GM12878 (cell line): ENCODE measurements around the gene PLA2G4A. TPM values are rescaled to one million over a fixed set of nuclear protein-coding genes. Genes with fewer than 3 reads are reported as not detected.

Experiments
- ATAC-seq: fragments of 200-7000 bp; cut with Tn5 transposase; 3 replicates; pipeline ENCODE4 v1.9.1; 2020; ENCODE audit warnings: mild to moderate bottlenecking, moderate library complexity
- BruUV-seq: library from RNA; stranded (reverse); fragments of 400-500 nt; replicated peaks from 2 replicates; lab custom pipeline; 2021; lab: Mats Ljungman, UMichigan
- CTCF ChIA-PET: fragments of 300-600 bp; sonication (Branson Sonifier 250); formaldehyde crosslinking; extraction: SDS; loops from one replicate; lab custom pipeline; 2021; ENCODE audit warnings: inconsistent platforms; lab: Yijun Ruan, JAX
- POLR2A ChIA-PET: fragments of 350-600 bp; formaldehyde crosslinking; extraction: SDS; loops from one replicate; lab custom pipeline; 2021; ENCODE audit warnings: inconsistent platforms; lab: Charles Lee
- RAD21 ChIA-PET: fragments of 300-600 bp; sonication (Branson Sonifier 250); formaldehyde crosslinking; loops from one replicate; lab custom pipeline; 2023; ENCODE audit warnings: antibody characterized with exemption; ENCODE audit not compliant: unreplicated experiment; lab: Charles Lee
- SMC1A ChIA-PET: fragments of 300-600 bp; sonication (Branson Sonifier 250); formaldehyde crosslinking; loops from one replicate; lab custom pipeline; 2023; ENCODE audit not compliant: unreplicated experiment, uncharacterized antibody; lab: Charles Lee
- DNase-seq: peaks from one replicate; pipeline ENCODE4 v3.0.0-alpha.2; 2011; ENCODE audit warnings: low read depth, low spot score
- FAIRE-seq: peaks from 3 replicates; lab custom pipeline; 2011; peaks lifted over from hg19 to GRCh38; lab: Jason Lieb, UNC
- H2AFZ ChIP-seq: 2 replicates; pipeline ENCODE4 v1.6.0; 2011; ENCODE audit warnings: low read depth, low read length, control low read depth; ENCODE audit not compliant: control insufficient read depth
- H3K27ac ChIP-seq: 2 replicates; pipeline ENCODE4 v1.5.1; 2011; ENCODE audit warnings: control low read depth; ENCODE audit not compliant: control insufficient read depth, insufficient read depth
- H3K27me3 ChIP-seq, 2 experiments: replicated peaks in 1 of 2; 2 replicates each; pipeline versions ENCODE4 v1.6.0 to v1.6.1; 2011; ENCODE audit warnings: low read length in 1 of 2; ENCODE audit not compliant: control insufficient read depth in 2 of 2, insufficient read depth in 2 of 2
- H3K36me3 ChIP-seq, 2 experiments: 2 replicates each; pipeline ENCODE4 v1.5.1; 2011; ENCODE audit warnings: low read length in 1 of 2; ENCODE audit not compliant: control insufficient read depth in 2 of 2, insufficient read depth in 2 of 2
- H3K4me1 ChIP-seq: 2 replicates; pipeline ENCODE4 v1.6.1; 2011; ENCODE audit warnings: mild to moderate bottlenecking, low read length, moderate library complexity, mixed read lengths; ENCODE audit not compliant: control insufficient read depth, insufficient read depth
- H3K4me2 ChIP-seq: 2 replicates; pipeline ENCODE4 v1.6.0; 2011; ENCODE audit warnings: control low read depth; ENCODE audit not compliant: control insufficient read depth, insufficient read depth
- H3K4me3 ChIP-seq: fragments of 200-600 bp; sonication (generic); 2 replicates; pipeline ENCODE4 v1.5.1; 2016
- H3K79me2 ChIP-seq: 2 replicates; pipeline ENCODE4 v1.6.0; 2011; ENCODE audit warnings: low read length; ENCODE audit not compliant: control insufficient read depth, insufficient read depth
- H3K9ac ChIP-seq: 2 replicates; pipeline ENCODE4 v1.8.0; 2011; ENCODE audit warnings: low read length, control low read depth, mixed read lengths; ENCODE audit not compliant: control insufficient read depth, insufficient read depth
- H3K9me3 ChIP-seq: replicated peaks from 3 replicates; pipeline ENCODE4 v1.5.1; 2011; ENCODE audit warnings: mild to moderate bottlenecking, low read length; ENCODE audit not compliant: control insufficient read depth, insufficient read depth
- H4K20me1 ChIP-seq: 2 replicates; pipeline ENCODE4 v1.6.0; 2011; ENCODE audit not compliant: control insufficient read depth, insufficient read depth
- ATF3 ChIP-seq: IDR thresholded peaks from 2 replicates; pipeline ENCODE4 v1.6.1; 2011; ENCODE audit warnings: low read depth, mild to moderate bottlenecking, low read length, moderate library complexity, borderline replicate concordance; ENCODE audit errors: extremely low read depth
- ATF7 ChIP-seq: fragments of 450-650 bp; IDR thresholded peaks from 2 replicates; pipeline ENCODE4 v1.6.1; 2016; ENCODE audit warnings: low read depth, mild to moderate bottlenecking
- CHD4 ChIP-seq: fragments of 200-600 bp; sonication (generic); IDR thresholded peaks from 2 replicates; pipeline ENCODE4 v1.6.1; 2016; ENCODE audit warnings: mild to moderate bottlenecking
- E2F8 ChIP-seq: fragments of 450-650 bp; IDR thresholded peaks from 2 replicates; pipeline ENCODE4 v1.6.1; 2018; ENCODE audit warnings: mild to moderate bottlenecking, low read depth, moderate library complexity; ENCODE audit not compliant: partially characterized antibody
- IKZF1 ChIP-seq: fragments of 450-650 bp; conservative IDR thresholded peaks from 2 replicates; pipeline ENCODE4 v1.6.1; 2017; ENCODE audit warnings: antibody characterized with exemption, mild to moderate bottlenecking
- IRF4 ChIP-seq: IDR thresholded peaks from 2 replicates; pipeline ENCODE4 v1.6.1; 2011; ENCODE audit warnings: low read depth, low read length
- JUNB ChIP-seq: IDR thresholded peaks from 2 replicates; pipeline ENCODE4 v1.6.1; 2016; ENCODE audit warnings: antibody characterized with exemption, mild to moderate bottlenecking
- KDM1A ChIP-seq: fragments of 200-600 bp; sonication (generic); IDR thresholded peaks from 2 replicates; pipeline ENCODE4 v1.6.1; 2016; ENCODE audit warnings: borderline replicate concordance
- MEF2B ChIP-seq: fragments of 450-650 bp; IDR thresholded peaks from 2 replicates; pipeline ENCODE4 v1.6.1; 2018; ENCODE audit warnings: mild to moderate bottlenecking, moderate library complexity; ENCODE audit not compliant: partially characterized antibody, poor library complexity, severe bottlenecking
- NR2F1 ChIP-seq: fragments of 450-650 bp; conservative IDR thresholded peaks from 2 replicates; pipeline ENCODE4 v1.6.1; 2017; ENCODE audit warnings: mild to moderate bottlenecking
- RUNX3 ChIP-seq: IDR thresholded peaks from 2 replicates; pipeline ENCODE4 v1.6.1; 2012; ENCODE audit warnings: low read length, inconsistent platforms
- SUPT20H ChIP-seq: IDR thresholded peaks from 2 replicates; pipeline ENCODE4 v1.6.1; 2011; ENCODE audit warnings: low read depth, mild to moderate bottlenecking, low read length, moderate library complexity, borderline replicate concordance; ENCODE audit not compliant: control insufficient read depth
- YBX1 ChIP-seq: fragments of 450-650 bp; IDR thresholded peaks from 2 replicates; pipeline ENCODE4 v1.6.1; 2016; ENCODE audit warnings: antibody characterized with exemption
- ZBTB33 ChIP-seq: fragments of 450-650 bp; IDR thresholded peaks from 2 replicates; pipeline ENCODE4 v1.6.1; 2017; ENCODE audit warnings: mild to moderate bottlenecking
- ZBTB40 ChIP-seq: fragments of 450-650 bp; IDR thresholded peaks from 2 replicates; pipeline ENCODE4 v1.6.1; 2016; ENCODE audit warnings: mild to moderate bottlenecking, moderate library complexity, borderline replicate concordance
- ZNF274 ChIP-seq: IDR thresholded peaks from one replicate; pipeline ENCODE4 v1.8.0; 2011; ENCODE audit not compliant: insufficient read length, insufficient read depth
- ZNF622 ChIP-seq: fragments of 450-650 bp; IDR thresholded peaks from 2 replicates; pipeline ENCODE4 v1.6.1; 2017; ENCODE audit warnings: mild to moderate bottlenecking, inconsistent platforms
- WGBS: methylation state at CpG from one replicate; pipeline ENCODE4 v1.1.6; 2016; ENCODE audit warnings: low lambda C conversion rate; ENCODE audit not compliant: insufficient replicate concordance, insufficient coverage; ENCODE audit errors: missing lambda C conversion rate; 5-methylcytosine and 5-hydroxymethylcytosine counted together
- in situ Hi-C: fragments of 300-500 bp; cut with MboI; formaldehyde crosslinking; loops from 9 replicates; pipeline ENCODE4 v1.14.3; 2018; ENCODE audit warnings: mixed read lengths
- intact Hi-C: fragments of 100-400 bp; cut with micrococcal nuclease; formaldehyde crosslinking; loops from one replicate; pipeline ENCODE4 v1.14.2; 2022; ENCODE audit not compliant: unreplicated experiment
- polyA plus RNA-seq, 11 experiments: library from polyadenylated mRNA; depleted of rRNA in 4 of 11; unstranded in 6 of 11; stranded (reverse) in 5 of 11; fragments of >200 nt; fragmentation: Nextera tagmentation in 4 of 11; fragmentation: Illumina TruSeq in 1 of 11; extraction: Ambion mirVana in 4 of 11; extraction: Trizol in 1 of 11; gene quantifications; 1 replicate in 1 of 11; 2 replicates in 10 of 11; pipeline versions ENCODE4 v1.2.1 to v1.2.3, GENCODE V29; 2011 to 2016; ENCODE audit warnings: inconsistent platforms in 2 of 11, missing spikeins in 2 of 11, low read depth in 1 of 11
- total RNA-seq, 4 experiments: library from RNA; depleted of rRNA in 3 of 4; stranded (reverse); fragments of >200 nt in 3 of 4; fragmentation: Illumina TruSeq in 1 of 4; extraction: Trizol in 1 of 4; gene quantifications; 2 replicates each; pipeline versions ENCODE4 v1.2.1 to v1.2.3, GENCODE V29; 2013 to 2021

PLA2G4A gene
- total and polyA plus RNA-seq, 10 of the 15 experiments (the other 5 are each of a cell fraction or from before 2014, with no cell fraction given), result 0.70 to 3.3 (median 1.5) TPM; not detected in 1

- Histone ChIP-seq H3K9ac (no peak overlapping the region), H3K79me2 (no peaks in the 10 kb centered on the region), H3K4me3 (no peak overlapping the region), H3K9me3 (no peaks in the 10 kb centered on the region), H2AFZ (no peak overlapping the region), H3K27ac (no peak overlapping the region), H3K4me2 (no peak overlapping the region), H3K27me3 (no peaks in the 10 kb centered on the region), H3K4me1 (peaks cover 3% of the 10 kb centered on the region; the same call in 1 of the 2 replicates), H3K36me3 (no peaks in the 10 kb centered on the region; a peak in 1 of 4 replicates), H4K20me1 (no peaks in the 10 kb centered on the region)
- CTCF ChIA-PET, result no interaction called here
- in situ Hi-C loops (no loop called here), intact Hi-C loops (no loop called here)
- POLR2A ChIA-PET, result no interaction called here
- SMC1A ChIA-PET, result interaction anchor here (0.7 kb wide), 1 partner anchor 66 kb away, joined by 3 read pairs; no protein-coding TSS in a partner anchor
- FAIRE-seq, result no peak
- WGBS, result 73% methylated on average over 4 of the region's 4 CpGs
- no TSS peak for BruUV-seq
- no peak for DNase-seq
- no peak for ATAC-seq
- RAD21 ChIA-PET, result no interaction called here
- TF ChIP-seq RUNX3 (no peak), ZBTB33 (no peak), ZNF622 (no peak), MEF2B (no peak), JUNB (no peak), SUPT20H (no peak), IRF4 (no peak), ATF3 (no peak), ZBTB40 (no peak), E2F8 (no peak), ZNF274 (no peak), YBX1 (no peak), KDM1A (no peak), IKZF1 (no peak), CHD4 (no peak), ATF7 (no peak), NR2F1 (no peak)
These were observed 5.7 kb downstream of the PLA2G4A start for GRCh38 chr1:186834399-186834958.
